GM19239 (cell line): ENCODE data around the gene CHD9.

Experiments used
- DNase-seq: peaks from one replicate; pipeline ENCODE4 v3.0.0; 2011; ENCODE audit warnings: low spot score; ENCODE audit not compliant: insufficient read length
- FAIRE-seq: peaks from 2 replicates; lab custom pipeline; 2011; peaks lifted over from hg19 to GRCh38; lab: Jason Lieb, UNC

CHD9 gene

GRCh38 chr16:53091466-53092211 lies 36.8 kb downstream of the CHD9 start:
- DNase-seq (no peak), FAIRE-seq (peak; percentile 82)

DNA sequence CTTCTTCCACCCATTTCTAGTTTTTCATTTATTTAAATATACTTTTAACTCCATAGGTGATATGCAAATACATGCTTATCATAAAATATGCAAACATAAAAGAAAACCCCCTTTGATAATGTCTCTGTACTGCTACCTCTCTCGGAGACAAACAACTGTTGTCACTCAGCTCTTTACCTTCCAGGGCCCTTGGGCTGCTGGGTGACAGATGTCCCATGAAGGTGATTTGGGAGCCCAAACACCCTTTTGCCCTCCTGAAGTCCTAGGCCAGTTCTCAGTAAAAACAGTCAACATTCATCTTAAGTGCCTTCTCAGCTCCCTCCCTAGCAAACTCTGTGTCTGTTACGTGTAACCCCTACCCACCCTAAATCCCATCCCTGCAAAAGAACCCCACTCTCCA lies 37.5 kb downstream of the CHD9 start:
- FAIRE-seq (no peak), DNase-seq (no peak)

GRCh38 chr16:53093162-53093744 lies 38.5 kb downstream of the CHD9 start:
- DNase-seq: no peak
- no peak for FAIRE-seq

DNA sequence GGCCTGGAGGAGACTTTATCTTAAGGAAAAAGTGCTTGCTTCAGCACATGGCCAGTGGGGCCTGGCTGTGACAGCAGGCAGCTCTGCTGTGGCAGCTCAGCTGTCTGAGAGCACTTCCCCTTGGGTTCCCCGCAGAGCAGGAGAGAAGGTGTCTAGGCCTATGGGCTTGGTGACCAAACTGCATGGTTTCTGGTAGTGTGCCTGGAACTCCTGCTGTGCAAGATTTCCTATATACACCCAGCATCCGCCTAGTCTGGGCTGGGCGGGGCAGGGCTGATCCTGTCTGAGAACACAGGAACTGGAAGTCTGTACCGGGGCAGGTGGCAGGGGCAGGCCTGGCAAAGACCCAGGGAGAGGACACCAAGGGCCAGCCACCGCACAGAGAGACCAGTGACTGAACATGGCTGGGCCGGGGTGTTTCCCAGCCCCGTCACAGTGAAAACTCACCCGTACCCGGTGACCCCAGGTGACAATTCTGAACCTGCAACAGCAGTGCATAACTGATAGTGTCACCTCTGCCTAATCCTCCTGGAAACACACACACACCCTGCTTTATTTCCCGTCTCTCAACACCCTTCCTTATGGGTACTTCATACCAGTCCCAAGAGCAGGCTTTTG lies 39.3 kb downstream of the CHD9 start:
- DNase-seq: no peak
- FAIRE-seq: peak; percentile 88

- FAIRE-seq: no peak
These were observed 42.4 kb downstream of the CHD9 start for GRCh38 chr16:53097190-53097589.

GRCh38 chr16:53098526-53099317 lies 43.9 kb downstream of the CHD9 start:
- FAIRE-seq (no peak), DNase-seq (no peak)

More at GRCh38 chr16:53097190-53097589, 42.4 kb downstream of the CHD9 start:
- no peak for DNase-seq

DNA sequence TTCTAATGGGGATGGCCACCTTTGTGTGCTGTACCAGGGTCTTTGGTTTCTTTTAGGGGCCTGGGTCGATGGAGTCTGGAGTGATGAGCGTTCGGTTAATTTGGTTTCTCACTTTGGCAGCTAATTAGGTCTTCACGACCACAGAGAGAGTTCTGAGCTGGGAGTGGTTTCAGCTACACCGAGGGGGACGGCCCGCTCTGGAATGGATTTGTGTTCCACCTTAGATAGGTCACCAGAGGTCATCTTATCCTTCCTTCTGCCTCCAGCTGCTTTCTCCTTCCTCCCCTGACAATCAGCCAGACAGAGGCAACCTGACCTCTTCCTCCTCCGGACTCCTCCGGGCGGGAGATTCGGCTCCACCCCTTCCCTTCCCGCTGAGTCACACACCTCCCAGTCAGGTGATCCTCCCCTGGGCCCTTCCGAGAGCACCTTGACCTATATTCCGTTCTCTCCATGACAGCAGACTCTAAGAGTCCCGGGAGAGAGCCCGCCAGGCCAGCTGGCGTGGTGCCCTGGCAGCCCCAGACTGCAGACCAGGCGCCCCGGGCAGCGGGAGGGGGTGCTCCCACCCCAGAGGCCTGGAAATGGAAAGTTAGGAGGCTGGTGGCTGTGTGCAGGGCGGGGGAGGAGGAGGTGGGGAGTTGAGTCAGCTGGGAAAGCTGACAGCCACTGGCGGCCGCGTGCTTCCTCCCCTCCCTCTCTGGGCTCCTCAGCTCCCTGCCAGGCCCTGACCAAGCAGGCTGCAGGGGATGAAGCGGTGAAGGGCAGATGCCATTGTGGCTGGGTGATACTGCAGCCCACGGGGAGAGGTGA lies 44.7 kb downstream of the CHD9 start:
- FAIRE-seq: peak; percentile 92
- peak; percentile 35 for DNase-seq

DNA sequence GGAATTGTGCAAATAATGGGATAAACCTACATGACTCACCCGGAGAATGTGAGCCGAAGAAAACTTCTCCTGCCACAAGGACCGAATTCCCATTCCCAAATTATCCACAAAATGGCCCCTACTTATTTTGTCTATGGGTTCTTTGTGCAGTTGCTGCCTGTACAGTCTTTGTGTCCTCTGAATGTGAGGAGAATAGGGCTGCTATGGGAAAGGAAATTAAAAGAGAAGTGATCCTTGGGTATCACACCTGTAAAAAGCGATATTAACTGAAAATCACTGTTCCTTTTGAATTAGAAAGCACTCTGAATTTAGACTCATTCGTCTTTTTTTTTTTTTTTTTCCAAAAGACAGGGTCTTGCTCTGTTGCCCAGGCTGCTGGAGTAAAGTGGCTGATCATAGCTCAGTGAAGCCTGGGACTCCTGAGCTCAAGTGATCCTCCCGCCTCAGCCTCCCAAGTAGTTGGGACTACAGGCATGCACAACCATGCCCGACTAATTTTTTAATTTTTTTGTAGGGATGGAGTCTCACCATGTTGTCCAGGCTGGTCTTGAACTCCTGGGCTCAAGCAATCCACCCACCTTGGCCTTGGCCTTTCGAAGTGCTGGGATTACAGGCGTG lies 45.4 kb downstream of the CHD9 start:
- DNase-seq: no peak
- no peak for FAIRE-seq

DNA sequence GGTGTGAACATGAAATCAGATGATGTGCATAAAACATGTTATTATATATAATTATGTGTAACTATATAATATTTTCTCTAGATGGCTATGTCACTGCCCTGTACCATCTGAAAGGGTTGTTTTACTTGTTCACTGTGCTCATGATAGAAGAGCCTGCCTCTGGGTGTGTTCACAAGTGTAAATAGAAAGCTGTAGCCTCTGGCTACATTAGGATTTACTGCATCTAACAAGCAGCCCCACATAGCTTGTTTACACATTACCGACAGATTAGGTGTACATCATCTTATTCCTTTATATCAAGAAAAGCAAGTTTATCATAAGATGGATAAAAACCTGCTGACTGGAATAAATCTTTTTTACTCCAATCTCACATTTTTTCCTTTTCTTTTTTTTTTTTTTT lies 46.1 kb downstream of the CHD9 start:
- DNase-seq (no peak), FAIRE-seq (no peak)

DNA sequence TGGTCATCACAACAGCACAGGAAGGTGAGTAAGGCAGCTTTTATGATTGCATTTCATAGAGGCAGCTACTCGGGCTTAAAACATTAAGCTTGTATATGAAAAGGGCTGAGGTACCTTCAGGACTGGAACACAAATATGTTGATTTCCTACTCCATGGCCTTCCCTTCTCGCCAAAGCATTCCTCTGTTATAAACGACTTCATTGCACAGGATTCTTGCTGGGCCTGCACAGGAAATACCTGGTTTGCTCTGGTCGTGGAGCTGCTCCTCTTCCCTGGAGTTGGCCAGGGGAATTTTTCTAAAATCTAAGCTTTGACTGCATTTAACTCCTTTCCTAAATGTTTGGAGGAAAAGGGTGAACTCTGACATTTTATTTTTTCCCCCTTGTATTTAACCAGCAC lies 49.0 kb downstream of the CHD9 start:
- FAIRE-seq (no peak), DNase-seq (no peak)

DNA sequence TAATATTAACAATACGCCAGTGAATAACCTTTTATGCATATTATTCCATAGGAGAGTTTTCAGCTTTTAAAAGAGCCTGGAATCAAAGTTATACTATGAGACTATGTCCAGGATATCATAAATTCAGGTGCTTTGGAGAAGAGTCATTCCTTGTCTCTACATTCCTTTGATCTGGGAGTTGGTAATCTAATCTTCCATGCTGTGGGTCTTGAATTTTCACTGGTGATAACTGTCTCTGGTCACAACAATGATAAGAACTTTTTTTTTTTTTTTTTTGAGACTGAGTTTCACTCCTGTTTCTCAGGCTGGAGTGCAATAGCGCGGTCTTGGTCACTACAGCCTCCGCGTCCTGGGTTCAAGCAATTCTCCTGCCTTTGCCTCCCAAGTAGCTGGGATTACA lies 50.8 kb downstream of the CHD9 start:
- no peak for FAIRE-seq
- no peak for DNase-seq

GRCh38 chr16:53111078-53111791 lies 56.4 kb downstream of the CHD9 start:
- DNase-seq: no peak
- FAIRE-seq: peak; percentile 76

- FAIRE-seq: no peak
- no peak for DNase-seq
These were observed 57.2 kb downstream of the CHD9 start for GRCh38 chr16:53112015-53112414.

- DNase-seq (no peak), FAIRE-seq (no peak)
These were observed 60.3 kb downstream of the CHD9 start for GRCh38 chr16:53115047-53115446.

- FAIRE-seq: no peak
- no peak for DNase-seq
These were observed 61.0 kb downstream of the CHD9 start for GRCh38 chr16:53115773-53116172.

DNA sequence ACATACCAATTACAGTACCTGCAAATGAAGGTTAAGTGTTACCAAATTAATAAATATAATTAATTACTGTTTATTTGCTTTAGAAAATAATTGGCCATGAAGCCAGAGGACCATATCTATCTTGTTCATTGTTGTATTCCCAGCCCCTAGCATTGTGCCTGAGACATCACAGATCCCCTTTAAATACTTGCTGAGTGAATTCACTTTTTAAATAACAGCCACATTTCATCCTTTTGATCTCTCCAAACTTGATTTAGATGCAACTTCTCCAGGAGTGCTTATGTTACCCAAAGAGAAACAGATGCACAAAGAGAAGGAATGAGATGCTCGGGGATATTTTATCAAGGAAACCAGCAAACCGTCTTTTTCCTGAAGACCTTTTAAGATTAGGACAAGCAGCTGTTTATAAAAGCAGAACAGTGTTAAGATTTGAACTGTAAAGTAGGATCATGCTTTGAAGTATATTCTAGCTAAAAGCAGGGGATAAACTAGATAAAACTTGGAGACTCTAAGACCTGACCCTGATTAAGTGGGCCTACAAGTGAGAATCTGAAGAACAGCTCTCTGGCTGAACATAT lies 66.3 kb downstream of the CHD9 start:
- DNase-seq (no peak), FAIRE-seq (no peak)

GRCh38 chr16:53121661-53122060 lies 66.9 kb downstream of the CHD9 start:
- peak; percentile 52 for FAIRE-seq

GRCh38 chr16:53123747-53124146 lies 69.0 kb downstream of the CHD9 start:
- no peak for FAIRE-seq
- DNase-seq: no peak

More at GRCh38 chr16:53121661-53122060, 66.9 kb downstream of the CHD9 start:
- DNase-seq: no peak

DNA sequence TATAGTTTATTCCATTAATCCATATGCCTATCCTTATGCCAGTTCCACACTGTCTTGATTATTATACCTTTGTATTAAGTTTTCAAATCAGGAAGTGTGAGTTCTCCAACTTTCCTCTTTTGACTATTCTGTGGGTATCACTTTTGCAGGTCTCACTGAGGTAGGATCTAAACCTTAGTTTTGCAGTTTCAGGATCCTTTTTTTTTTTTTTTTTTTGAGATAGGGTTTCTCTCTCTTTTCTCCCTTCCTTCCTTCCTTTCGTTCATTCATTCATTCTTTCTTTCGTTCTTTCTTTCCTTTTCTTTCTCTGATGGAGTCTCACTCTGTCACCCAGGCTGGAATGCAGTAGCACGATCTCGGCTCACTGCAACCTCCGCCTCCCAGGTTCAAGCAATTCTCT lies 71.6 kb downstream of the CHD9 start:
- FAIRE-seq: peak; percentile 65
- no peak for DNase-seq
